HCT116 (cell line): ENCODE results near the gene PRSS1. TPM values are rescaled to one million over a fixed set of nuclear protein-coding genes. Genes with fewer than 3 reads are reported as not detected.

Experiments used
- ATAC-seq: fragments of 200-7000 bp; cut with Tn5 transposase; 2 replicates; pipeline ENCODE4 v1.9.1; 2020; ENCODE audit warnings: mild to moderate bottlenecking, moderate library complexity
- BruUV-seq: library from RNA; stranded (reverse); fragments of 400-500 nt; replicated peaks from 2 replicates; lab custom pipeline; 2021; lab: Mats Ljungman, UMichigan
- CTCF ChIA-PET: fragments of 300-600 bp; sonication (Branson Sonifier 250); formaldehyde crosslinking; loops from one replicate; lab custom pipeline; 2021; ENCODE audit warnings: antibody characterized with exemption; lab: Charles Lee
- POLR2A ChIA-PET: fragments of 300-600, 350-600 bp; sonication (Branson Sonifier 250); formaldehyde crosslinking; loops from one replicate; lab custom pipeline; 2021; ENCODE audit warnings: antibody characterized with exemption; lab: Charles Lee
- RAD21 ChIA-PET, 2 experiments: fragments of 300-600 bp; sonication (Branson Sonifier 250); formaldehyde crosslinking; loops; one replicate each; lab custom pipeline; 2023; ENCODE audit warnings: low total read pairs in 2 of 2; ENCODE audit not compliant: uncharacterized antibody in 2 of 2, unreplicated experiment in 2 of 2, low non-redundant PET in 1 of 2; lab: Charles Lee
- DNase-seq: peaks from one replicate; pipeline ENCODE4 v3.0.0-alpha.2; 2010; ENCODE audit warnings: low read depth, low spot score
- H2AFZ ChIP-seq: fragments of 200-600 bp; shearing (Covaris generic), sonication (generic); 2 replicates; pipeline ENCODE4 v1.6.1; 2017; ENCODE audit warnings: low read depth, mixed run types, mixed read lengths, antibody characterized with exemption, low read length; ENCODE audit not compliant: poor library complexity, severe bottlenecking
- H3K27ac ChIP-seq: 2 replicates; pipeline ENCODE4 v1.5.1; 2012; ENCODE audit warnings: low read depth, low read length
- H3K27me3 ChIP-seq: fragments of 200-600 bp; sonication (generic); 2 replicates; pipeline ENCODE4 v1.6.1; 2016; ENCODE audit warnings: mixed run types, low read length, mixed read lengths; ENCODE audit not compliant: insufficient read depth
- H3K36me3 ChIP-seq, 2 experiments: fragments of 200-500 bp in 1 of 2; fragments of 200-600 bp in 1 of 2; sonication (Bioruptor generic) in 1 of 2; sonication (generic) in 1 of 2; 2 replicates each; pipeline versions ENCODE4 v1.5.1 to v1.6.1; 2014 to 2016; ENCODE audit warnings: low read length in 2 of 2, inconsistent platforms in 1 of 2, mixed read lengths in 1 of 2, mixed run types in 1 of 2; ENCODE audit not compliant: insufficient read depth in 2 of 2, control insufficient read depth in 1 of 2
- H3K4me1 ChIP-seq, 2 experiments: fragments of 200-600 bp in 1 of 2; sonication (generic) in 1 of 2; 2 replicates each; pipeline versions ENCODE4 v1.5.1 to v1.6.1; 2012 to 2017; ENCODE audit warnings: low read length in 2 of 2, inconsistent platforms in 1 of 2, mild to moderate bottlenecking in 1 of 2, mixed read lengths in 1 of 2, mixed run types in 1 of 2, moderate library complexity in 1 of 2; ENCODE audit not compliant: insufficient read depth in 2 of 2, control insufficient read depth in 1 of 2
- H3K4me2 ChIP-seq: fragments of 200-600 bp; sonication (generic); 2 replicates; pipeline ENCODE4 v1.6.1; 2017; ENCODE audit warnings: mixed run types, low read length, mixed read lengths
- H3K4me3 ChIP-seq, 2 experiments: fragments of 200-600 bp in 1 of 2; sonication (generic) in 1 of 2; replicated peaks in 1 of 2; 2 replicates each; pipeline ENCODE4 v1.5.1; 2011 to 2016; ENCODE audit warnings: low read length in 2 of 2, control low read depth in 1 of 2, low read depth in 1 of 2, mild to moderate bottlenecking in 1 of 2, mixed read lengths in 1 of 2, mixed run types in 1 of 2
- H3K79me2 ChIP-seq: fragments of 200-600 bp; sonication (generic); 2 replicates; pipeline ENCODE4 v1.6.1; 2017; ENCODE audit warnings: mild to moderate bottlenecking, mixed run types, low read length, moderate library complexity, mixed read lengths; ENCODE audit not compliant: insufficient read depth
- H3K9ac ChIP-seq: fragments of 200-600 bp; sonication (generic); 2 replicates; pipeline ENCODE4 v1.6.1; 2016; ENCODE audit warnings: low read length, mixed read lengths
- H3K9me2 ChIP-seq: fragments of 200-600 bp; sonication (generic), shearing (Covaris generic); 2 replicates; pipeline ENCODE4 v1.6.1; 2017; ENCODE audit warnings: mixed run types, mild to moderate bottlenecking, moderate library complexity; ENCODE audit not compliant: insufficient read depth
- H3K9me3 ChIP-seq, 2 experiments: fragments of 200-500 bp in 1 of 2; fragments of 200-600 bp in 1 of 2; sonication (Bioruptor generic) in 1 of 2; sonication (generic) in 1 of 2; 2 replicates each; pipeline ENCODE4 v1.6.1; 2014 to 2017; ENCODE audit warnings: low read length in 2 of 2, mixed read lengths in 2 of 2, inconsistent platforms in 1 of 2, low read depth in 1 of 2, mild to moderate bottlenecking in 1 of 2, mixed run types in 1 of 2, moderate library complexity in 1 of 2; ENCODE audit not compliant: control insufficient read depth in 1 of 2, insufficient read depth in 1 of 2
- H4K20me1 ChIP-seq: fragments of 200-600 bp; sonication (generic), shearing (Covaris generic); 2 replicates; pipeline ENCODE4 v1.6.1; 2017; ENCODE audit warnings: mixed run types, mild to moderate bottlenecking, moderate library complexity; ENCODE audit not compliant: insufficient read depth
- ATF3 ChIP-seq: IDR thresholded peaks from 2 replicates; pipeline ENCODE4 v1.6.1; 2012
- CBX3 ChIP-seq: IDR thresholded peaks from 2 replicates; pipeline ENCODE4 v1.6.1; 2012; ENCODE audit warnings: low read depth
- CEBPB ChIP-seq: IDR thresholded peaks from 2 replicates; pipeline ENCODE4 v1.6.1; 2012; ENCODE audit warnings: low read depth
- EGR1 ChIP-seq: IDR thresholded peaks from 2 replicates; pipeline ENCODE4 v1.6.1; 2012; ENCODE audit warnings: low read depth
- ELF1 ChIP-seq: IDR thresholded peaks from 2 replicates; pipeline ENCODE4 v1.6.1; 2012; ENCODE audit warnings: low read depth, borderline replicate concordance
- EZH2 ChIP-seq: fragments of 200-600 bp; sonication (generic); IDR thresholded peaks from 2 replicates; pipeline ENCODE4 v1.6.1; 2017; ENCODE audit warnings: antibody characterized with exemption, mixed run types
- EZH2phosphoT487 ChIP-seq: fragments of 200-600 bp; IDR thresholded peaks from 2 replicates; pipeline ENCODE4 v1.6.1; 2018; ENCODE audit warnings: antibody characterized with exemption, borderline replicate concordance
- JUND ChIP-seq: IDR thresholded peaks from 2 replicates; pipeline ENCODE4 v1.6.1; 2012
- MAX ChIP-seq: IDR thresholded peaks from 2 replicates; pipeline ENCODE4 v1.6.1; 2012
- POLR2A ChIP-seq: IDR thresholded peaks from 2 replicates; pipeline ENCODE4 v1.7.0; 2011; ENCODE audit warnings: borderline replicate concordance; ENCODE audit not compliant: insufficient read depth, insufficient read length; ENCODE audit errors: extremely low read depth
- POLR2AphosphoS5 ChIP-seq: IDR thresholded peaks from 2 replicates; pipeline ENCODE4 v1.6.1; 2011; ENCODE audit warnings: mild to moderate bottlenecking, low read depth, low read length, moderate library complexity
- SIN3A ChIP-seq: IDR thresholded peaks from 2 replicates; pipeline ENCODE4 v1.6.1; 2012; ENCODE audit warnings: low read depth
- TCF7L2 ChIP-seq: IDR thresholded peaks from 2 replicates; pipeline ENCODE4 v1.7.0; 2011; ENCODE audit warnings: borderline replicate concordance, inconsistent platforms; ENCODE audit not compliant: insufficient read depth, insufficient read length; ENCODE audit errors: extremely low read depth
- ZBTB33 ChIP-seq: IDR thresholded peaks from 2 replicates; pipeline ENCODE4 v1.6.1; 2011; ENCODE audit warnings: mild to moderate bottlenecking, low read length, moderate library complexity; ENCODE audit not compliant: insufficient replicate concordance; ENCODE audit errors: extremely low read depth
- ZFX ChIP-seq: fragments of 450-650 bp; IDR thresholded peaks from 2 replicates; pipeline ENCODE4 v1.6.1; 2017
- ZNF274 ChIP-seq: fragments of 200-500 bp; sonication (Bioruptor generic); IDR thresholded peaks from 2 replicates; pipeline ENCODE4 v1.6.1; 2014; ENCODE audit warnings: mild to moderate bottlenecking, low read depth, low read length, inconsistent platforms
- intact Hi-C: fragments of 100-400 bp; cut with micrococcal nuclease; formaldehyde crosslinking; loops from 2 replicates; pipeline ENCODE4 v1.10.0; 2022
- total RNA-seq: library from RNA; stranded (reverse); gene quantifications from one replicate; pipeline ENCODE4 v1.2.1, GENCODE V29; 2021; ENCODE audit not compliant: unreplicated experiment

PRSS1 gene
- total RNA-seq, 1 experiment from 2014 or later, result 14.6 TPM

- Histone ChIP-seq H3K9me3 (no peaks in the 10 kb centered on the region), H3K79me2 (no peaks in the 10 kb centered on the region), H3K4me1 (no peaks in the 10 kb centered on the region), H3K27ac (no peak overlapping the region), H3K4me3 (no peak overlapping the region), H3K36me3 (no peaks in the 10 kb centered on the region), H2AFZ (no peak overlapping the region), H3K9ac (no peak overlapping the region), H3K4me2 (no peak overlapping the region), H4K20me1 (no peaks in the 10 kb centered on the region), H3K27me3 (no peaks in the 10 kb centered on the region), H3K9me2 (no peaks in the 10 kb centered on the region)
- no TSS peak for BruUV-seq
- TF ChIP-seq ZFX (no peak), JUND (no peak), EZH2phosphoT487 (no peak)
- ChIA-PET POLR2A (no interaction called here), RAD21 (no interaction called here), CTCF (no interaction called here)
- ATAC-seq (no peak), DNase-seq (no peak)
- intact Hi-C loops, result no loop called here
These were observed 50.8 kb downstream of the PRSS1 start for GRCh38 chr7:142800088-142800487.

GRCh38 chr7:142800699-142801260 is 51.5 kb downstream of the PRSS1 start:
- CTCF ChIA-PET, result no interaction called here
- no peaks in the 10 kb centered on the region for H3K27me3 ChIP-seq
- no peaks in the 10 kb centered on the region for H3K36me3 ChIP-seq
- no peak overlapping the region for H2AFZ ChIP-seq
- H4K20me1 ChIP-seq, result no peaks in the 10 kb centered on the region
- no peaks in the 10 kb centered on the region for H3K9me2 ChIP-seq
- no peak for ATAC-seq
- no peak overlapping the region for H3K9ac ChIP-seq
- no peak overlapping the region for H3K27ac ChIP-seq
- H3K4me3 ChIP-seq, result no peak overlapping the region
- DNase-seq, result no peak
- RAD21 ChIA-PET, result no interaction called here
- intact Hi-C loops, result no loop called here
- POLR2A ChIA-PET, result no interaction called here
- no peak overlapping the region for H3K4me2 ChIP-seq
- H3K9me3 ChIP-seq, result no peaks in the 10 kb centered on the region
- BruUV-seq, result no TSS peak
- no peaks in the 10 kb centered on the region for H3K4me1 ChIP-seq
- H3K79me2 ChIP-seq, result no peaks in the 10 kb centered on the region
- TF ChIP-seq CEBPB (no peak), ZBTB33 (no peak), MAX (no peak), EZH2phosphoT487 (no peak), POLR2A (no peak), JUND (no peak), EGR1 (no peak), SIN3A (no peak), ELF1 (no peak), CBX3 (no peak), EZH2 (no peak), ATF3 (no peak), TCF7L2 (no peak), POLR2AphosphoS5 (no peak), ZNF274 (no peak)
